GM23248 (cell line): ENCODE data around the gene ABHD12.

Experiments
- EZH2 ChIP-seq: fragments of 200-600 bp; sonication (generic); IDR thresholded peaks from 2 replicates; pipeline ENCODE4 v1.6.1; 2018; ENCODE audit warnings: antibody characterized with exemption, mild to moderate bottlenecking; ENCODE audit not compliant: insufficient read depth, poor library complexity, severe bottlenecking
- EZH2phosphoT487 ChIP-seq: fragments of 200-600 bp; sonication (generic); IDR thresholded peaks from 2 replicates; pipeline ENCODE4 v1.6.1; 2018; ENCODE audit warnings: antibody characterized with exemption, moderate library complexity, mild to moderate bottlenecking, low read depth; ENCODE audit not compliant: insufficient read depth

DNA sequence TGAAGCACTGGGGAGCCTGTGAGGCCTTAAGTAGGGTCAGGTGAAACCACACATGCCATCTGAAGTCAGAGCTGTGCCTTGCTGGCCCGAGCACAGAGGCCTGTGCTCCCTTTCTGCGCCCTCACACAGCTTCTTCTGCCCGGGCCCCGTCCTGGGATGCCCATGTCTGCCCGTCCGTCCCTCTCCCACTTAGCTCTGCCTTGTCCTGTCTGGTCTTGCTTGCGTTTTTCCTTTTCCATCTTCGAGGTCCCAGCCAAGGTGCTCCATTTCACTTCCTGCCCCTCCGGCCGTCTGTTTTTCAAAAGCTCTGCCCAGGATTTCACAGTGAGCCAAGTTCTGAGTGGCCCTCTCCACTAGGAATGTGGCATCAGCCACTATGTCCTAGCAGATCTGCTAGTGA, 97.1 kb downstream of the ABHD12 start:
- no peak for TF ChIP-seq EZH2
- no peak for TF ChIP-seq EZH2phosphoT487
